HS-5 (cell line): Measurements from ENCODE around the gene SLC8A2.
"Not testable (repeated sequence)": the region's sequence is repeated elsewhere in the genome, so short reads cannot be mapped to it uniquely, and the experiment has no call there.

ENCODE experiments used
- DNase-seq: peaks from one replicate; pipeline ENCODE4 v3.0.0-alpha.2; 2012; ENCODE audit warnings: low read depth

The SLC8A2 gene

DNA sequence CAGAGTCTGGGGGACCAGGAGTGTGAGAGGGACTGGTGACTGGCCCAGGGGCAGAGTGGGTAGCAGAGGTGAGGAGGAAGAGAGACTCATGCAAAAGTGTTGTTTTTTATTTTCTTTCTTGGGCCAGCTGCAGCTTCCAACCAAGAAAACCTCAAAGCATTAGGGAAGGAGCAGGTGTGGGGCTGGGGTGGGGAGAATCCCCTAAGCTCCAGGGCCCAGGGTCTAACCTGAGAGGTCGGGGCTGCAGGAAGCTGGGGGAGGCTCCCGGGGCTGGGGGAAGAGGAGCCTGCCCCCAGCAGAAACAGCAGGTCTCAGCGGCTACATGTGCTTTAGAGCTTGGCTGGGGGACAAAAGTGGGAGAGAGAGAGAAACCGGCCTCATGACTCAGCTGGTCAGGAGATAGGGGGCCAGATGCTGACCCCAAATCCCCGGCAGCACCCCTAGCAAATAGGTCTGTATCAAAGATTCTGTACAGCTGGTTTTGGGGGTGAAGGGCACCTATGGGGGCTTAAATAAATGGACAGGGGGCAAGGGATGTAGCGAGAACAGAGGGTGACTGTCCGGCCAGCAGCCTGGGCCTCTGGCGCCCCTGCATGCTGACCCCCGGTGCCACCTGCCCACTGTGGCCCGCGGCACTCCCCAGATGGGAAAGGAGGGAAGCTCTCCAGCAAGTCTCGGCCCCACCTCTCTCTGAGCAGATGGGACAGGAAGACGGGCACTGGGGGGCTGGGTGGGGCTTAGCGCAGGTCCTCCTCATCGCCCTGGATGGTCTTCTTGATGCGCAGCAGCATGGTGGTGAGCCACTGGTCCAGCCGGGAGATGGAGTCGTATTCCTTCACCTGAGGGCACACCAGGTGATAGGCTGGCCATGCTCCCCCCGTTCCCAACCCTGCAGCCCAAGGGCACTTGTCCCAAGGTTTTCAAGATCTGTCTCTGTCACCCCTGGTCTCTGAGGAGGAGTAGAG lies 16.1 kb upstream of the SLC8A2 start:
- no peak for DNase-seq

DNA sequence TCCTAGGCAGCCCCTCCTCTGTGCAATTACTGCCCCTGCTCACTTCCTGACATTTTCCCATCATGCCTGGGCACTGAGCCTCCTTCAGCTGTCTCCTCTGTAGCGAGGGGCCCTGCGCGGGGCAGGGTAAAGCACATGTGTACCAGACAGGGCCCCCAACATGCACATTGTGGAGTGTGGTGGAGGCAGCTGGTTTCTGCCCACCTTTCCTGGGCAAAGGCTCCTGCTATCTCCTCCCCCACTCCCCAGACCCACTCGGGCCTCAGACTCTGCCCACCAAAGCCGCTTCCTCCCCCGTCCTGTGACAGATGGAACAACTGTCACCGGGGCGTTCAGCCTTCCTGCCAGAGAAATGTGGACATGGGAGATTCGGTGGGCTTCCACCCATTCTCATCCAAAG lies 15.2 kb upstream of the SLC8A2 start:
- no peak for DNase-seq

GRCh38 chr19:47486220-47486619 lies 14.5 kb upstream of the SLC8A2 start:
- not testable (repeated sequence) for DNase-seq

DNA sequence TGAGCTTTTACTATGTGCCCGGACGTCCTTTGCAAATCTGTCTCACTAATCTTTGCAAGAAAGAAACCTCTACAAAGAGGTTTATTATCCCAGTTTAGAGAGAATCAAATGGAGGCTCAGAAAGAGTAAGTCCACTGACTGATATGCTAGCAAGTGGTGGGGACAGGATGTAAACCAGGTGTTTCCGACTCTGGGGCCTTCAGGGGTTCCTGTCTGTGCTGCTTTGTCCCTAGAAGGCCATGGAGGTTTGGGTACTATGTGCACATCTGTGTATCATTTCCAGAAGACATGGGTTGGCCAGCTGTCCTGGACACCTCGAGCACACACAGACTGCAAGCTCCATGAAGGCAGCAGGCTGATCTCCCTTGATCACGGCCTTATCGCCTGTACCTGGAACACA lies 13.5 kb upstream of the SLC8A2 start:
- DNase-seq, result no peak

- peak; percentile 65 for DNase-seq
Measured at GRCh38 chr19:47483800-47484690, 12.4 kb upstream of the SLC8A2 start, which contains the start of gene KPTN. TSS of gene KPTN (minus strand) at chr19:47484219. CDS start at chr19:47484160, 59 bp downstream.

- no peak for DNase-seq
Measured at GRCh38 chr19:47483200-47483599, 11.5 kb upstream of the SLC8A2 start.

- no peak for DNase-seq
Measured at GRCh38 chr19:47481460-47482052, 9.9 kb upstream of the SLC8A2 start.

- DNase-seq, result no peak
Measured at GRCh38 chr19:47480658-47481057, 9.0 kb upstream of the SLC8A2 start.

DNA sequence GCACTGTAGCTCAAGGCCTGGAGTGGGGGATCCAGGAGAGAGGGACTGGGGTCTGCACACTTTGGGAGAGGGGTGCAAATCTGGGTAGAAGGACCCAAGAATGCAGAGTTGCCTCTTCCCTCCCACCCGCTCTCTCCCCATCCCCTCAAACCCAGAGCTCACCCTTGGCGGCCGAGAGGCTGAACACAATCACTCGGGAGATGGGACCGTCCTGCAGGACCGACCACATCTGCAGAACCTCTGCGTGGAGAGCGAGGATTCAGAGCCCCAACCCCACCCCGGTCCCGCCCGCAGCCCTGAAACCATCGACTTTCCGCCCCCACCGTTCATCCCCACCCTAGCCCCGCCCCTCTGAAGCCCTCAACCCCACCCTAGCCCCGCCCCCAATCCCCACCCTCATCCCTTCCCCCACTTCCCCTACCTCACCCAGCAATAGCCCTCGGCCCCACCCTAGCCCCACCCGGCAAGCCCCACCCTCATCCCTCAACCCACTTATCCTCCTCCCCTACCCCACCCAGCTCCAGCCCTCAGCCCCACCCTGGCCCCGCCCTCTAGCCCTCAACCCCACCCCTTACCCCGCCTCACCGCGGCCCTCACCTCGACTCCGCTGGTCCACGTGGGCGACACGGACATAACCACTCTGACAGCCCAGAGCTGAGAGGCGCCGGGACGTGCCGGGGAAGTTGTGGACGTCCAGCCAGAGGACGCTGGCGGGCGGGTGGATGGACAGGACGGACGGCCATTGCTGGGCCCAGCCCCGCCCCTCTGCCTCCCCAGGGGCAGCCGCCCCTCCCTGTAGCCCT lies 8.2 kb upstream of the SLC8A2 start:
- DNase-seq, result no peak

- DNase-seq, result no peak
Measured at GRCh38 chr19:47476438-47476972, 4.8 kb upstream of the SLC8A2 start.

DNA sequence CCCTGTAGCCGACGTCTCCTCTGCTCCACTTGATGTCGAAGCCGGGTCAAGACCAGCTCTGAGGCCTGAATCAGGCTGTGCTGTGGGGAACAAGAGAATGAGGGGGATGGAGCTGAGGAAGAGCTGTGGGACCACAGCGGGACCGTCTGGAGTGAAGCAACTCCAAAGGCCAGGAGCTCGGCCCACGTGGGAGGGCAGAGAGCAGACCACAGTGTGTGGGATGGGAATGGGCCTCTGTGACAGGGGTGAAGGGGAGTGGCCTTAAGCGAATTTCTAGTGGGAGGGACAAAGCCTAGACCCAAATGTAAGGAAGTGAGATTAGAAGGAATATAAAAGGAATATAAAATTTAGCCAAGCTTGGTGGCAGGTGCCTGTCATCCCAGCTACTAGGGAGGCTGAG lies 3.8 kb upstream of the SLC8A2 start:
- DNase-seq, result no peak

- DNase-seq, result no peak
Measured at GRCh38 chr19:47473336-47473735, 1.6 kb upstream of the SLC8A2 start.

DNA sequence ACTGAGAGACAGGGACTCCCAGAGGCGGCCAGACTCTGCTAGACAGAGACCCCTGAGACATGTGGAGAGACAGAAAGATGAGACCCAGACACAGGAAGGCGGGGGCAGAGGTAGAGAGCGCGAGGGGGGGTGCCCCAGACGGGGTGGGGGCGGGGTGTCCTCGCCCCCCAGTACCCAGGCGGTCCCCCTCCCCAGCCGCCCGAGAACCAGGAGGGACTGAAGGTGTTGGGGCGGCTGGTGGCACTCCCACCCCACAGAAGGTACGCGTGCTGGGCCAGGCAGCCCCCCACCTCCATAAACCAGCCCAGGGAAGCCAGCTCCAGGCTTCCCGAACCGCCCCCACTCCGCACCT lies 336 bp downstream of the SLC8A2 start:
- no peak for DNase-seq

- no peak for DNase-seq
Measured at GRCh38 chr19:47470447-47471195, 1.1 kb downstream of the SLC8A2 start.

GRCh38 chr19:47469719-47470118 lies 2.0 kb downstream of the SLC8A2 start:
- no peak for DNase-seq

DNA sequence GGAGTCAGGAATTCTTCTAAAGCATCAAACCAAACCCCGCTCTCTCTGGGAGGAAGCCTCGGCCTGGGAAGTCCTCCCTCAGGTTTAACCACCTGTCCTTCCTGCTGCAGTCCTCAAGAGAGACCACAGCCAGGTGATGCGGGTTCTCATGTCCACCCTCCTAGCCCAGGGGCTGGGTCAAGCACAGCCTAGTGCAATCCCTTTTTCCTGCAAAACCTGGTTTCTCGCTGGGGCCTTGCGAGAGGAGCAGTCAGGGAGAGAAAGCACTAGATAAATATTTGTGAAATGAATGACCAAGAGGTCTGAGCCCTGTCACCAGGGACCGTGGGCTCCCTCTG lies 2.4 kb downstream of the SLC8A2 start:
- DNase-seq, result no peak

DNA sequence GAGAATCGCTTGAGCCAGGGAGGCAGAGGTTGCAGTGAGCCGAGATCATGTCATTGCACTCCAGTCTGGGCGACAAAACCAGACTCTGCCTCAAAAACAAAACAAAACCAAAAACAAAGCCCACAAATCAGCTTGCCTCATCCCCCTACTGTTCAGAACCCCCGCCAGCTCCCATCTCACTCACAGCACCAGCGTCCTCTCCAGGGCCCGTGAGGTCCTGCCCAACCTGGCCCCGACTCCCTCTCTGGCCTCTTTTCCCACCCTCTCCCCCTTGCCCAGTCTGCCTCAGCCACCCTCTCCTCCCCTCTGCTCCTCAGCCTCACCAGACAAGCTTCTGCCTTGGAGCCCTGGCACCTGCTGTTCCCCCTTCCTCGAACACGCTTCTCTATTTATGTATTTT lies 3.8 kb downstream of the SLC8A2 start:
- DNase-seq, result no peak

- DNase-seq, result no peak
Measured at GRCh38 chr19:47465957-47466356, 5.7 kb downstream of the SLC8A2 start.

- DNase-seq, result no peak
Measured at GRCh38 chr19:47464675-47465419, 6.8 kb downstream of the SLC8A2 start.

- no peak for DNase-seq
Measured at GRCh38 chr19:47461876-47462275, 9.8 kb downstream of the SLC8A2 start.
